K562 (cell line): Measurements from ENCODE around the gene TRPM4. TPM values are rescaled to one million over a fixed set of nuclear protein-coding genes. Genes with fewer than 3 reads are reported as not detected.

Source experiments
- COPS2 ChIP-seq: fragments of 450-650 bp; conservative IDR thresholded peaks from 2 replicates; pipeline ENCODE4 v1.6.1; 2016; ENCODE audit warnings: mild to moderate bottlenecking, moderate library complexity
- IRF2 ChIP-seq: sonication (generic); formaldehyde crosslinking; IDR thresholded peaks from 2 replicates; pipeline ENCODE4 v1.8.1; 2022; ENCODE audit warnings: mild to moderate bottlenecking, missing genetic modification reagents
- SAP30 ChIP-seq: fragments of 200-600 bp; sonication (generic); IDR thresholded peaks from 2 replicates; pipeline ENCODE4 v1.6.1; 2012; ENCODE audit warnings: borderline replicate concordance, low read depth, mild to moderate bottlenecking, moderate library complexity, low read length, control low read depth, inconsistent platforms; ENCODE audit not compliant: insufficient read depth, poor library complexity, severe bottlenecking
- TEAD2 ChIP-seq: fragments of 450-650 bp; IDR thresholded peaks from 2 replicates; pipeline ENCODE4 v1.6.1; 2016; ENCODE audit warnings: missing genetic modification characterization, control low read depth, missing compliant biosample characterization
- ZNF766 ChIP-seq: fragments of 200-800 bp; sonication (Bioruptor generic); conservative IDR thresholded peaks from 2 replicates; pipeline ENCODE4 v1.6.1; 2016; ENCODE audit warnings: missing genetic modification characterization, missing compliant biosample characterization
- ZNF778 ChIP-seq: fragments of 450-650 bp; formaldehyde crosslinking; IDR thresholded peaks from 2 replicates; pipeline ENCODE4 v1.4.0; 2020; ENCODE audit warnings: mild to moderate bottlenecking, moderate library complexity
- polyA plus RNA-seq, 8 experiments: library from polyadenylated mRNA; depleted of rRNA in 4 of 8; stranded (reverse) in 5 of 8; unstranded in 3 of 8; fragments of >200 nt; fragmentation: Nextera tagmentation in 2 of 8; fragmentation: Illumina TruSeq in 1 of 8; extraction: Ambion mirVana in 2 of 8; extraction: Trizol in 1 of 8; gene quantifications; 2 replicates each; pipeline versions ENCODE4 v1.2.1 to v1.2.3, GENCODE V29; 2011 to 2014; ENCODE audit warnings: inconsistent platforms in 1 of 8, missing spikeins in 1 of 8
- total RNA-seq, 7 experiments: library from RNA; depleted of rRNA in 6 of 7; stranded (reverse); fragments of >200 nt in 6 of 7; fragmentation: Illumina TruSeq in 2 of 7; extraction: Trizol in 2 of 7; gene quantifications; 2 replicates each; pipeline versions ENCODE4 v1.2.1 to v1.2.3, GENCODE V29; 2011 to 2021; ENCODE audit warnings: low replicate concordance in 1 of 7
- TF ChIP-seq, protein P1 (sequence below): fragments of 250-450 bp; sonication (Bioruptor Pico); IDR thresholded peaks from 2 replicates; pipeline ENCODE4 v1.5.0; 2021; ENCODE audit warnings: mild to moderate bottlenecking, moderate library complexity
- TF ChIP-seq, protein P2 (sequence below): sonication (generic); formaldehyde crosslinking; IDR thresholded peaks from 2 replicates; pipeline ENCODE4 v1.8.0; 2023; ENCODE audit warnings: mild to moderate bottlenecking, missing genetic modification reagents
- TF ChIP-seq, protein P3 (sequence below): sonication (generic); formaldehyde crosslinking; IDR thresholded peaks from 2 replicates; pipeline ENCODE4 v1.8.1; 2022; ENCODE audit warnings: missing genetic modification reagents
- TF ChIP-seq, protein P4 (sequence below): fragments of 450-650 bp; IDR thresholded peaks from 2 replicates; pipeline ENCODE4 v1.6.1; 2017; ENCODE audit warnings: antibody characterized with exemption
- TF ChIP-seq, protein P5 (sequence below): sonication (generic); formaldehyde crosslinking; IDR thresholded peaks from 2 replicates; pipeline ENCODE4 v1.8.1; 2022; ENCODE audit warnings: missing genetic modification reagents

The TRPM4 gene
- total and polyA plus RNA-seq, 9 of the 15 experiments (the other 6 are each of a cell fraction or from before 2014, with no cell fraction given): 6.5 to 45.4 (median 15.2) TPM

DNA sequence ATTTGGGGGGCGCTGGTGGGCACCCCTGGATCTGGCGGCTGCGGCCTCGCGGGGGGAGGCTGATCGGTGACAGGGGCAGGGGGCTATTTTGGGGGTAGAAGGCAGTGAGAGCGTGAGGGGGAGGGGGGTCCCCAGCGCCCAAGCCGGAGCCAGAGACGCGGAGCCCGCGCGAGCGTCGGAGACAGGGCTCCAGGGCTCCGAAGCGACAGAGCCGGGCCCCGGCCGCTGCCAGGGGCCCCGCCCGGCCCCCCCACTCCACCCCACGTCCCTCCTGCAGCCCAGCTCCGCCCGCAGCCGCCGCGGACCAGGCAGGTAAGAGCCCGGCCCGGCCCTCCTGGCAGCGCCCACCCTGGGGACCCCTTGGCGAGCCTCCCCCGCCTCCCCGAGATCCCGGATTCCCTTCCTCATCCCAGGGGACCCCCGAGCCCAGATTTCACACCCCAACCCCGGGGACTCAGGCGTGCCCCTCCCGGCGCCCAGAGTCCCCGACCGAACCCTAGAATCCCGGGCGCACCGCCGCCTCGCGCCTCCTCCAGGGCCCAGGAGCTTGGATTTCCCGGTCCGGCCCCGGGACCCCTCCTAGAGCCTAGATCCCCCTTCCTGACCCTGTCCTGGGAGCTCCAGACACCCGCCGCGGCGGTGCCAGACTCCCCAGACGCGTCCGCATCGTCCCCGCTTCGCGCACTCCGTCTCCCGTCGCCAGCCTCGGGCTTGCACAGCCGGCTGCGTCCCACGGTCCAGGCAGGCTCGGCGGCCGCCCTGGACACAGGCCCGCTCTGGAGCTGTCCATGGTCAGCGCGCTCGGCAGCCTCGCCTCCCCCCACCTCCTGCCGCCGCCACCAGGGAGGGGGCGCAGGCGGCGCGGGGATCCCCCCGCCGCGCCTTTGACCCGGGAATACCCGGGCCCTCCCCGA is 37.9 kb upstream of the TRPM4 start, which contains the start of gene PPFIA3 (continued):
- TF ChIP-seq, protein P1, sequence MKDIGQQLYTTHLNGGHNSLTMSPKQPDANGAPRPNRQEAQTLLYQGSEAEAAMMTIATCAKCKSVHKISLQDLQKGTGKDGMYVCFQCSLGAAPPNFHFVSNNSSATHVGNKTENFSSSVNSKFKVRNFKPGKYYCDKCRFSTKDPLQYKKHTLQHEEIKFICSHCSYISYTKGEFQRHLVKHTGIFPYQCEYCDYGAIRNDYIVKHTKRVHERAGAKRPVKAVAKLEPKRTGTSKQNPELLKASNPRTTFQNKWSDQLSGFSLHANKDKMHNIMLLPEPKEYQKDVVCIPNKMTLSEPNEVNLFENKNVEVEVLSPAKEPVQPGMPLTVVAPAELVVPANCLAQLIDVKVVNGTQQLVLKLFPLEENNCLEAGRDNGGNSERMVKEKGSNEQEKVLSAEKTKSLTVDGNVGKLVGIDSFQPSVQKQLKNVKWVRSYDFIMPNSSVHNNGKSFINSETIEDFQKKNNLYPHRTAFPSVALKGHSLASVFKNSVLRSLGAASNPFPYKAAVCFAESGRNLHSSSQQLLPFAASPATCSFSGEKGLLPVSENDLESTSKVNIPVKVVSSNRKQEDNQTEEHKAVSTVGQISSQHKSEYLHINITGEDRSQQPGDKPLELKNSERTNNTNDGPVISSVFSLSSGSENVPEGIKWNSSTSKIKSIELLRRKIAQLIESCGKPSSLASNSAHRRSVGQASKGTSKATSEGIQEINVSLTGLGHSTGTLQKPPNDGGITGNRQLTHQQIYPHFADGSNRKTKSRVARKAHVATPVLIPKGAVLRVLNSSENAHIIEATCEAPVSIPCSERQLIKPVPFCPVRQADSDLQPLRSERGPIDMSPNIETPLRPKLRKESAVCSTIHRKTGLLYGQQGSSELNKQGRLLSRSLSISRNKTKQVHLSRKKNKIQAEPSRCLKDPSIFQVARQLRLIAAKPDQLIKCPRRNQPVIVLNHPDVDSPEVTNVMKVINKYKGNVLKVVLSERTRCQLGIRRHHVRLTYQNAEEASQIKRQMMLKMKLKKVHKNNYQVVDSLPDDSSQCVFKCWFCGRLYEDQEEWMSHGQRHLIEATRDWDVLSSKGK (CRISPR knock-in tag): no peak
- no peak for TF ChIP-seq ZNF766 (CRISPR knock-in tag)
- TF ChIP-seq, protein P2, sequence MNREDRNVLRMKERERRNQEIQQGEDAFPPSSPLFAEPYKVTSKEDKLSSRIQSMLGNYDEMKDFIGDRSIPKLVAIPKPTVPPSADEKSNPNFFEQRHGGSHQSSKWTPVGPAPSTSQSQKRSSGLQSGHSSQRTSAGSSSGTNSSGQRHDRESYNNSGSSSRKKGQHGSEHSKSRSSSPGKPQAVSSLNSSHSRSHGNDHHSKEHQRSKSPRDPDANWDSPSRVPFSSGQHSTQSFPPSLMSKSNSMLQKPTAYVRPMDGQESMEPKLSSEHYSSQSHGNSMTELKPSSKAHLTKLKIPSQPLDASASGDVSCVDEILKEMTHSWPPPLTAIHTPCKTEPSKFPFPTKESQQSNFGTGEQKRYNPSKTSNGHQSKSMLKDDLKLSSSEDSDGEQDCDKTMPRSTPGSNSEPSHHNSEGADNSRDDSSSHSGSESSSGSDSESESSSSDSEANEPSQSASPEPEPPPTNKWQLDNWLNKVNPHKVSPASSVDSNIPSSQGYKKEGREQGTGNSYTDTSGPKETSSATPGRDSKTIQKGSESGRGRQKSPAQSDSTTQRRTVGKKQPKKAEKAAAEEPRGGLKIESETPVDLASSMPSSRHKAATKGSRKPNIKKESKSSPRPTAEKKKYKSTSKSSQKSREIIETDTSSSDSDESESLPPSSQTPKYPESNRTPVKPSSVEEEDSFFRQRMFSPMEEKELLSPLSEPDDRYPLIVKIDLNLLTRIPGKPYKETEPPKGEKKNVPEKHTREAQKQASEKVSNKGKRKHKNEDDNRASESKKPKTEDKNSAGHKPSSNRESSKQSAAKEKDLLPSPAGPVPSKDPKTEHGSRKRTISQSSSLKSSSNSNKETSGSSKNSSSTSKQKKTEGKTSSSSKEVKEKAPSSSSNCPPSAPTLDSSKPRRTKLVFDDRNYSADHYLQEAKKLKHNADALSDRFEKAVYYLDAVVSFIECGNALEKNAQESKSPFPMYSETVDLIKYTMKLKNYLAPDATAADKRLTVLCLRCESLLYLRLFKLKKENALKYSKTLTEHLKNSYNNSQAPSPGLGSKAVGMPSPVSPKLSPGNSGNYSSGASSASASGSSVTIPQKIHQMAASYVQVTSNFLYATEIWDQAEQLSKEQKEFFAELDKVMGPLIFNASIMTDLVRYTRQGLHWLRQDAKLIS (CRISPR knock-in tag): 0 out of 2 replicates have a peak, but pooled peaks have one; percentile 46
- TF ChIP-seq IRF2 (CRISPR knock-in tag): no peak
- TF ChIP-seq, protein P3, sequence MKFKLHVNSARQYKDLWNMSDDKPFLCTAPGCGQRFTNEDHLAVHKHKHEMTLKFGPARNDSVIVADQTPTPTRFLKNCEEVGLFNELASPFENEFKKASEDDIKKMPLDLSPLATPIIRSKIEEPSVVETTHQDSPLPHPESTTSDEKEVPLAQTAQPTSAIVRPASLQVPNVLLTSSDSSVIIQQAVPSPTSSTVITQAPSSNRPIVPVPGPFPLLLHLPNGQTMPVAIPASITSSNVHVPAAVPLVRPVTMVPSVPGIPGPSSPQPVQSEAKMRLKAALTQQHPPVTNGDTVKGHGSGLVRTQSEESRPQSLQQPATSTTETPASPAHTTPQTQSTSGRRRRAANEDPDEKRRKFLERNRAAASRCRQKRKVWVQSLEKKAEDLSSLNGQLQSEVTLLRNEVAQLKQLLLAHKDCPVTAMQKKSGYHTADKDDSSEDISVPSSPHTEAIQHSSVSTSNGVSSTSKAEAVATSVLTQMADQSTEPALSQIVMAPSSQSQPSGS: 0 out of 2 replicates have a peak, but pooled peaks have one; percentile 48
- no peak for TF ChIP-seq TEAD2 (tag)
- TF ChIP-seq, protein P4, sequence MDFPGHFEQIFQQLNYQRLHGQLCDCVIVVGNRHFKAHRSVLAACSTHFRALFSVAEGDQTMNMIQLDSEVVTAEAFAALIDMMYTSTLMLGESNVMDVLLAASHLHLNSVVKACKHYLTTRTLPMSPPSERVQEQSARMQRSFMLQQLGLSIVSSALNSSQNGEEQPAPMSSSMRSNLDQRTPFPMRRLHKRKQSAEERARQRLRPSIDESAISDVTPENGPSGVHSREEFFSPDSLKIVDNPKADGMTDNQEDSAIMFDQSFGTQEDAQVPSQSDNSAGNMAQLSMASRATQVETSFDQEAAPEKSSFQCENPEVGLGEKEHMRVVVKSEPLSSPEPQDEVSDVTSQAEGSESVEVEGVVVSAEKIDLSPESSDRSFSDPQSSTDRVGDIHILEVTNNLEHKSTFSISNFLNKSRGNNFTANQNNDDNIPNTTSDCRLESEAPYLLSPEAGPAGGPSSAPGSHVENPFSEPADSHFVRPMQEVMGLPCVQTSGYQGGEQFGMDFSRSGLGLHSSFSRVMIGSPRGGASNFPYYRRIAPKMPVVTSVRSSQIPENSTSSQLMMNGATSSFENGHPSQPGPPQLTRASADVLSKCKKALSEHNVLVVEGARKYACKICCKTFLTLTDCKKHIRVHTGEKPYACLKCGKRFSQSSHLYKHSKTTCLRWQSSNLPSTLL: no peak
- TF ChIP-seq ZNF778: no peak
- TF ChIP-seq SAP30: peak; percentile 92
- TF ChIP-seq, protein P5, sequence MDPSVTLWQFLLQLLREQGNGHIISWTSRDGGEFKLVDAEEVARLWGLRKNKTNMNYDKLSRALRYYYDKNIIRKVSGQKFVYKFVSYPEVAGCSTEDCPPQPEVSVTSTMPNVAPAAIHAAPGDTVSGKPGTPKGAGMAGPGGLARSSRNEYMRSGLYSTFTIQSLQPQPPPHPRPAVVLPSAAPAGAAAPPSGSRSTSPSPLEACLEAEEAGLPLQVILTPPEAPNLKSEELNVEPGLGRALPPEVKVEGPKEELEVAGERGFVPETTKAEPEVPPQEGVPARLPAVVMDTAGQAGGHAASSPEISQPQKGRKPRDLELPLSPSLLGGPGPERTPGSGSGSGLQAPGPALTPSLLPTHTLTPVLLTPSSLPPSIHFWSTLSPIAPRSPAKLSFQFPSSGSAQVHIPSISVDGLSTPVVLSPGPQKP (CRISPR knock-in tag): no peak
- no peak for TF ChIP-seq COPS2
